Endothelial cell of umbilical vein (primary cell): ENCODE results near the gene FAM120B. TPM values are rescaled to one million over a fixed set of nuclear protein-coding genes. Genes with fewer than 3 reads are reported as not detected.

ENCODE experiments used
- BruUV-seq: library from RNA; stranded (reverse); fragments of 400-500 nt; replicated peaks from 2 replicates; lab custom pipeline; 2021; lab: Mats Ljungman, UMichigan
- CTCF ChIA-PET: fragments of 300-600, 350-600 bp; sonication (Branson Sonifier 250); formaldehyde crosslinking; loops from one replicate; lab custom pipeline; 2021; ENCODE audit warnings: antibody characterized with exemption, inconsistent platforms; lab: Charles Lee
- POLR2A ChIA-PET: fragments of 300-600, 350-600 bp; sonication (Branson Sonifier 250); formaldehyde crosslinking; loops from one replicate; lab custom pipeline; 2021; ENCODE audit warnings: antibody characterized with exemption, inconsistent platforms; lab: Charles Lee
- DNase-seq: peaks from one replicate; pipeline ENCODE4 v3.0.0-alpha.2; 2011; ENCODE audit warnings: low read depth, low spot score
- FAIRE-seq: peaks from 2 replicates; lab custom pipeline; 2011; peaks lifted over from hg19 to GRCh38; lab: Jason Lieb, UNC
- H2AFZ ChIP-seq: 2 replicates; pipeline ENCODE4 v1.6.0; 2012; ENCODE audit warnings: low read depth, low read length, control low read depth, inconsistent platforms
- H3K27ac ChIP-seq: 2 replicates; pipeline ENCODE4 v1.5.1; 2011; ENCODE audit warnings: low read depth, mild to moderate bottlenecking, control low read depth, low read length, moderate library complexity; ENCODE audit not compliant: insufficient read depth
- H3K27me3 ChIP-seq, 2 experiments: 2 replicates each; pipeline versions ENCODE4 v1.6.0 to v1.6.1; 2011; ENCODE audit warnings: low read length in 2 of 2, mixed read lengths in 1 of 2; ENCODE audit not compliant: control insufficient read depth in 2 of 2, insufficient read depth in 2 of 2
- H3K36me3 ChIP-seq, 2 experiments: 2 replicates in 1 of 2; 3 replicates in 1 of 2; pipeline ENCODE4 v1.5.1; 2011; ENCODE audit warnings: low read length in 2 of 2, mild to moderate bottlenecking in 1 of 2, moderate library complexity in 1 of 2; ENCODE audit not compliant: control insufficient read depth in 2 of 2, insufficient read depth in 2 of 2; ENCODE audit errors: extremely low read depth in 1 of 2
- H3K4me1 ChIP-seq: 3 replicates; pipeline ENCODE4 v1.5.1; 2011; ENCODE audit warnings: mild to moderate bottlenecking, low read length; ENCODE audit not compliant: control insufficient read depth, insufficient read depth; ENCODE audit errors: extremely low read depth
- H3K4me2 ChIP-seq: 2 replicates; pipeline ENCODE4 v1.6.1; 2011; ENCODE audit warnings: low read length, control low read depth, mixed read lengths; ENCODE audit not compliant: insufficient read depth
- H3K4me3 ChIP-seq, 3 experiments: fragments of 200-600 bp in 1 of 3; sonication (generic), shearing (Covaris generic) in 1 of 3; replicated peaks in 1 of 3; 2 replicates each; pipeline ENCODE4 v1.5.1; 2011 to 2016; ENCODE audit warnings: control low read depth in 3 of 3, low read length in 3 of 3, mild to moderate bottlenecking in 2 of 3, inconsistent platforms in 1 of 3, low read depth in 1 of 3, moderate library complexity in 1 of 3; ENCODE audit not compliant: insufficient read depth in 1 of 3
- H3K79me2 ChIP-seq: 2 replicates; pipeline ENCODE4 v1.6.0; 2012; ENCODE audit warnings: low read length, inconsistent platforms; ENCODE audit not compliant: control insufficient read depth, insufficient read depth
- H3K9ac ChIP-seq: replicated peaks from 2 replicates; pipeline ENCODE3; 2011; ENCODE audit warnings: low read length, control low read depth; ENCODE audit not compliant: insufficient read depth; ENCODE audit errors: extremely low read depth
- H3K9me1 ChIP-seq: replicated peaks from 3 replicates; pipeline ENCODE4 v1.6.0; 2011; ENCODE audit warnings: mild to moderate bottlenecking, low read length; ENCODE audit not compliant: control insufficient read depth, insufficient read depth; ENCODE audit errors: extremely low read depth
- H3K9me3 ChIP-seq: replicated peaks from 2 replicates; pipeline ENCODE4 v1.5.1; 2012; ENCODE audit warnings: low read length, inconsistent platforms; ENCODE audit not compliant: control insufficient read depth, insufficient read depth
- H4K20me1 ChIP-seq: replicated peaks from 2 replicates; pipeline ENCODE3; 2011; ENCODE audit warnings: mild to moderate bottlenecking, low read length; ENCODE audit not compliant: control insufficient read depth, insufficient read depth; ENCODE audit errors: extremely low read depth
- CTCF ChIP-seq, 2 donors: IDR thresholded peaks; 1 replicate in 1 of 2; 2 replicates in 1 of 2; pipeline ENCODE4 v1.5.1; 2011; ENCODE audit warnings: low read length in 2 of 2, mild to moderate bottlenecking in 2 of 2, moderate library complexity in 2 of 2, control low read depth in 1 of 2, inconsistent platforms in 1 of 2, low read depth in 1 of 2; ENCODE audit not compliant: insufficient read depth in 1 of 2; ENCODE audit errors: extremely low read depth in 1 of 2
- EZH2 ChIP-seq: IDR thresholded peaks from 2 replicates; pipeline ENCODE4 v1.6.1; 2012; ENCODE audit warnings: borderline replicate concordance, low read depth, mild to moderate bottlenecking, moderate library complexity, low read length, inconsistent platforms; ENCODE audit not compliant: severe bottlenecking
- FOS ChIP-seq: IDR thresholded peaks from 2 replicates; pipeline ENCODE4 v1.6.1; 2011; ENCODE audit warnings: mild to moderate bottlenecking, low read length, moderate library complexity, borderline replicate concordance; ENCODE audit not compliant: insufficient read depth
- GATA2 ChIP-seq: IDR thresholded peaks from 2 replicates; pipeline ENCODE4 v1.7.0; 2011; ENCODE audit warnings: low read depth, mild to moderate bottlenecking, moderate library complexity, mixed read lengths, low read length; ENCODE audit not compliant: insufficient read length, insufficient read depth
- JUN ChIP-seq: IDR thresholded peaks from 2 replicates; pipeline ENCODE4 v1.6.1; 2011; ENCODE audit warnings: borderline replicate concordance, low read depth; ENCODE audit not compliant: insufficient read length, insufficient read depth
- MAX ChIP-seq: IDR thresholded peaks from 2 replicates; pipeline ENCODE4 v1.6.1; 2011; ENCODE audit not compliant: insufficient read depth, insufficient read length
- MYC ChIP-seq: IDR thresholded peaks from one replicate; pipeline ENCODE4 v1.6.1; 2011; ENCODE audit warnings: mild to moderate bottlenecking, low read depth, low read length
- POLR2A ChIP-seq: IDR thresholded peaks from 2 replicates; pipeline ENCODE4 v1.6.1; 2012; ENCODE audit warnings: low read depth, mild to moderate bottlenecking, control low read depth, low read length
- POLR2AphosphoS5 ChIP-seq: IDR thresholded peaks from 2 replicates; pipeline ENCODE4 v1.6.1; 2012; ENCODE audit warnings: low read depth, mild to moderate bottlenecking, control low read depth, low read length, moderate library complexity; ENCODE audit not compliant: insufficient read depth
- dilution Hi-C: fragments of 300-500 bp; cut with MboI; formaldehyde crosslinking; loops from one replicate; pipeline ENCODE4 v1.15.0; 2019; ENCODE audit warnings: low sequenced_read_pairs; ENCODE audit not compliant: extremely low pct_ligation_motif_present
- intact Hi-C: fragments of 100-400 bp; cut with micrococcal nuclease; formaldehyde crosslinking; loops from one replicate; pipeline ENCODE4 v1.10.0; 2022
- polyA plus RNA-seq, 4 experiments: library from polyadenylated mRNA; depleted of rRNA in 3 of 4; stranded (reverse) in 3 of 4; unstranded in 1 of 4; fragments of >200 nt; gene quantifications; 2 replicates each; pipeline versions ENCODE4 v1.2.1 to v1.2.3, GENCODE V29; 2011 to 2012; ENCODE audit warnings: missing spikeins in 1 of 4
- total RNA-seq: library from RNA; stranded (reverse); gene quantifications from 2 replicates; pipeline ENCODE4 v1.2.3, GENCODE V29; 2021

Gene FAM120B
- total and polyA plus RNA-seq, 2 donors (not counting 3 experiments of a cell fraction or from before 2014, with no cell fraction given): 10.8 to 28.2 TPM

- Histone ChIP-seq H3K4me2 (no peak overlapping the region), H3K27me3 (peaks cover 0 to 2% of the 10 kb centered on the region in 2 experiments), H3K9me3 (no peaks in the 10 kb centered on the region), H3K4me1 (peaks cover 24% of the 10 kb centered on the region), H3K9ac (no peak overlapping the region), H3K79me2 (no peaks in the 10 kb centered on the region), H3K9me1 (no peaks in the 10 kb centered on the region), H2AFZ (no peak overlapping the region), H3K4me3 (no peak overlapping the region), H3K36me3 (peaks cover 3 to 5% of the 10 kb centered on the region in 2 experiments), H4K20me1 (no peaks in the 10 kb centered on the region), H3K27ac (no peak overlapping the region)
- FAIRE-seq (no peak), DNase-seq (no peak)
- CTCF ChIA-PET: interaction anchor here (2.9 kb wide), 1 partner anchor 23 kb away, joined by 8 read pairs; no protein-coding TSS in a partner anchor
- BruUV-seq: no TSS peak
- intact Hi-C loops: loop anchor here (5.0 kb wide), 1 partner anchor 230 kb away; no protein-coding TSS in a partner anchor
- POLR2A ChIA-PET: no interaction called here
- dilution Hi-C loops: no loop called here
- no peak for TF ChIP-seq FOS
- TF ChIP-seq EZH2: no peak
- no peak for TF ChIP-seq POLR2A
- no peak for TF ChIP-seq MYC
- TF ChIP-seq JUN: no peak
- TF ChIP-seq MAX: no peak
- no peak for TF ChIP-seq GATA2
- TF ChIP-seq POLR2AphosphoS5: no peak
- no peak for TF ChIP-seq CTCF (IDR thresholded peaks at IDR 0.05; ENCODE audit: extremely low read depth in 1 of 2, insufficient read depth in 1 of 2, low read depth in 1 of 2, low read length in 2 of 2)
Measured at GRCh38 chr6:170407200-170407599, 100.6 kb downstream of the FAM120B start.
